Trophoblast cell (in vitro differentiated cells and primary cell): ENCODE measurements around the gene PKIG.
"Not testable (repeated sequence)": the region's sequence is repeated elsewhere in the genome, so short reads cannot be mapped to it uniquely, and the experiment has no call there.

Source experiments
- DNase-seq, 2 donors: peaks; one replicate each; pipeline ENCODE4 v3.0.0-alpha.2; 2016
- H2AFZ ChIP-seq: 2 replicates; pipeline ENCODE4 v1.6.1; 2013; ENCODE audit warnings: low read length, moderate library complexity, mild to moderate bottlenecking; ENCODE audit not compliant: insufficient read depth, poor library complexity
- H2AK5ac ChIP-seq: 2 replicates; pipeline ENCODE4 v1.6.1; 2013; ENCODE audit warnings: mild to moderate bottlenecking, low read length
- H2BK120ac ChIP-seq: 2 replicates; pipeline ENCODE4 v1.6.1; 2013; ENCODE audit warnings: low read length, mild to moderate bottlenecking, moderate library complexity; ENCODE audit not compliant: insufficient read depth, poor library complexity
- H2BK12ac ChIP-seq: 2 replicates; pipeline ENCODE4 v1.6.1; 2013; ENCODE audit warnings: mild to moderate bottlenecking, low read length, moderate library complexity
- H2BK5ac ChIP-seq: 2 replicates; pipeline ENCODE4 v1.6.1; 2013; ENCODE audit warnings: low read length, low read depth, moderate library complexity, mild to moderate bottlenecking; ENCODE audit not compliant: poor library complexity
- H3K14ac ChIP-seq: 2 replicates; pipeline ENCODE4 v1.6.1; 2013; ENCODE audit warnings: mild to moderate bottlenecking, low read length
- H3K18ac ChIP-seq: 2 replicates; pipeline ENCODE4 v1.6.1; 2013; ENCODE audit warnings: mild to moderate bottlenecking, low read length
- H3K23ac ChIP-seq: 2 replicates; pipeline ENCODE4 v1.6.1; 2013; ENCODE audit warnings: low read length
- H3K27ac ChIP-seq: 2 replicates; pipeline ENCODE4 v1.5.1; 2013; ENCODE audit warnings: low read depth, mild to moderate bottlenecking, inconsistent platforms, low read length, moderate library complexity
- H3K27me3 ChIP-seq: 2 replicates; pipeline ENCODE4 v1.6.1; 2013; ENCODE audit warnings: inconsistent platforms, mild to moderate bottlenecking, low read length, moderate library complexity; ENCODE audit not compliant: insufficient read depth
- H3K36me3 ChIP-seq, 2 experiments: 1 replicate in 1 of 2; 2 replicates in 1 of 2; pipeline ENCODE4 v1.6.1; 2013; ENCODE audit warnings: low read length in 2 of 2, mild to moderate bottlenecking in 2 of 2, moderate library complexity in 1 of 2; ENCODE audit not compliant: insufficient read depth in 2 of 2, control insufficient read depth in 1 of 2
- H3K4ac ChIP-seq: 2 replicates; pipeline ENCODE4 v1.6.1; 2013; ENCODE audit warnings: low read depth, mild to moderate bottlenecking, low read length, moderate library complexity
- H3K4me1 ChIP-seq, 2 experiments: 1 replicate in 1 of 2; 2 replicates in 1 of 2; pipeline ENCODE4 v1.6.1; 2013; ENCODE audit warnings: low read length in 2 of 2, mild to moderate bottlenecking in 2 of 2, moderate library complexity in 1 of 2; ENCODE audit not compliant: insufficient read depth in 2 of 2, control insufficient read depth in 1 of 2
- H3K4me2 ChIP-seq: 2 replicates; pipeline ENCODE4 v1.6.1; 2013; ENCODE audit warnings: inconsistent platforms, mild to moderate bottlenecking, low read length, moderate library complexity
- H3K4me3 ChIP-seq: 2 replicates; pipeline ENCODE4 v1.5.1; 2013; ENCODE audit warnings: mild to moderate bottlenecking, low read depth, low read length, inconsistent platforms
- H3K79me1 ChIP-seq: one replicate; pipeline ENCODE4 v1.6.1; 2013; ENCODE audit warnings: low read length
- H3K79me2 ChIP-seq: 2 replicates; pipeline ENCODE4 v1.6.1; 2013; ENCODE audit warnings: low read length, mild to moderate bottlenecking; ENCODE audit not compliant: control insufficient read depth, insufficient read depth, poor library complexity
- H3K9ac ChIP-seq: 2 replicates; pipeline ENCODE4 v1.6.1; 2013; ENCODE audit warnings: mild to moderate bottlenecking, low read length
- H3K9me3 ChIP-seq: 2 replicates; pipeline ENCODE4 v1.6.1; 2013; ENCODE audit warnings: low read depth, mild to moderate bottlenecking, control low read depth, inconsistent platforms, low read length; ENCODE audit not compliant: insufficient read depth
- H4K12ac ChIP-seq: 2 replicates; pipeline ENCODE4 v1.6.1; 2013; ENCODE audit warnings: low read depth, mild to moderate bottlenecking, low read length, moderate library complexity
- H4K8ac ChIP-seq: 2 replicates; pipeline ENCODE4 v1.6.1; 2013; ENCODE audit warnings: low read depth, mild to moderate bottlenecking, low read length, moderate library complexity
- H4K91ac ChIP-seq: one replicate; pipeline ENCODE4 v1.6.1; 2013; ENCODE audit warnings: low read depth, mild to moderate bottlenecking, low read length, moderate library complexity
- WGBS: extraction: QIAGEN DNeasy Blood & Tissue Kit; methylation state at CpG from one replicate; pipeline ENCODE4 v1.1.7; 2013; ENCODE audit warnings: missing lambda C conversion rate; ENCODE audit not compliant: insufficient read length, insufficient coverage; ENCODE audit errors: extremely low coverage; 5-methylcytosine and 5-hydroxymethylcytosine counted together

The PKIG gene

DNA sequence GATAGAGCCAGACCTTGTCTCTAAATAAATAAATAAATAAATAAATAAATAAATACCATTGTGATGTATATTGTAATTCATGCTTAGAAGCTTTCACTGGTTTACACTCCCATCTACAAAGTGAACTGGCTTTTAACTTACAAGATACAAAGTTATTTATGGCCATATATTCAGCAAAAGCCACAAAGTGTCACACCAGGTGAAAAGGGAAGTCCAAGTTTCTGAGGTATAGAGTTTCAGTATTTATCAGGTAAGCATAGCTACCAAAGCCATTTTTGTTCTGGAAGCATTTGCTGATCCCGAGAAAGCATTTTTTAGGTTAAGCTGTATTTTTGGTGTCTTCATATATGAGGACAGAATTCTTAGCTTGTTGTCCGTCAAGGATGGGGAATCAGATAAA is 22.1 kb upstream of the PKIG start:
- Histone ChIP-seq H2AFZ (no peak overlapping the region), H3K36me3 (no peaks in the 10 kb centered on the region), H3K79me2 (no peaks in the 10 kb centered on the region), H3K9me3 (no peaks in the 10 kb centered on the region), H3K14ac (no peak overlapping the region), H3K27ac (no peak overlapping the region), H2BK120ac (no peak overlapping the region), H3K79me1 (no peaks in the 10 kb centered on the region), H4K8ac (no peak overlapping the region), H4K91ac (no peak overlapping the region), H3K23ac (no peak overlapping the region), H3K4me2 (no peak overlapping the region), H2BK12ac (no peak overlapping the region), H3K4me3 (no peak overlapping the region), H3K18ac (no peak overlapping the region), H3K9ac (no peak overlapping the region), H2BK5ac (no peak overlapping the region), H4K12ac (no peak overlapping the region), H2AK5ac (no peak overlapping the region), H3K27me3 (no peaks in the 10 kb centered on the region), H3K4ac (no peak overlapping the region), H3K4me1 (no peaks in the 10 kb centered on the region)
- no CpG with 5 or more reads among the region's 2 CpGs for WGBS
- no peak for DNase-seq

DNA sequence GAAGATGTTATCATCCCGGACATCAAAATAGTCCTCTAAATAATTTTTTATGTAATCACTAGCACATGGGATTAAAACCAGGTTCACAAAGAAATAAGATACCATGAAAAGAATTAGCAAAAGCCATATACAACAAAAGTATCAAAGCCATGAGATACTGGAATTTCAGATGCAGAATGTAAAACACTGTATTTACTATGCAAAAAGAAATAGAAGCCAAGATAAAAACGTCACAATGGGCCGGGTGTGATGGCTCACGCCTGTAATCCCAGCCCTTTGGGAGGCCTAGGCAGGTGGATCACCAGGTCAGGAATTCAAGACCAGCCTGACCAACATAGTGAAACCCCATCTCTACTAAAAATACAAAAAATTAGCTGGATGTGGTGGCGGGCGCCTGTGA is 21.6 kb upstream of the PKIG start:
- H3K79me2 ChIP-seq, H3K27me3 ChIP-seq, H3K14ac ChIP-seq, H2AK5ac ChIP-seq, H3K4me2 ChIP-seq, H4K91ac ChIP-seq, H3K9me3 ChIP-seq, H2BK120ac ChIP-seq, H3K4ac ChIP-seq, H3K23ac ChIP-seq, H3K4me1 ChIP-seq, H3K4me3 ChIP-seq, H4K8ac ChIP-seq, H2BK12ac ChIP-seq, H2AFZ ChIP-seq, H4K12ac ChIP-seq, H3K79me1 ChIP-seq, H3K18ac ChIP-seq, H3K9ac ChIP-seq, H3K27ac ChIP-seq, H3K36me3 ChIP-seq, DNase-seq, H2BK5ac ChIP-seq: not testable (repeated sequence)
- no CpG with 5 or more reads among the region's 6 CpGs for WGBS

DNA sequence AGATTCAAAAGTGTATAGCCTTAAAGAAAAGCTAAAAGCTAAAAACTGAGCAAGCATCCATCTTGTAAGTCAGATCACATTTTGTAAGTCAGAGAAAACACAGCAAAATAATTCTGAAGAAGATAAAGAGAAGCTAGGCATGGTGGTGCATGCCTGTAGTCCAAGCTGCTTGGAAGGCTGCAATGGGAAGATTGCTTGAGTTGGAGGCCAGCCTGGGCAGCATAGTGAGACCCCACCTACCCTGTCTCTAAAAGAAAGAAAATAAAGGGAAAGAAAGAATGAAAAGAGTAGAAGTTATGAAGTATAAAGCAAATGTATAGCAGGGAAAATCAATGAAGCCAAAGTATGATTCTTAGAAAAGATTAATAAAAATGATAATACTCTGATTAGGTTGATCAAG is 20.5 kb upstream of the PKIG start:
- DNase-seq: no peak
- no peak overlapping the region for H3K18ac ChIP-seq
- H3K4me1 ChIP-seq: no peaks in the 10 kb centered on the region
- no peaks in the 10 kb centered on the region for H3K79me1 ChIP-seq
- H3K79me2 ChIP-seq: no peaks in the 10 kb centered on the region
- no peak overlapping the region for H3K4ac ChIP-seq
- H3K9ac ChIP-seq: no peak overlapping the region
- H4K8ac ChIP-seq: no peak overlapping the region
- H2BK5ac ChIP-seq: no peak overlapping the region
- H2AK5ac ChIP-seq: no peak overlapping the region
- no peak overlapping the region for H3K23ac ChIP-seq
- no peak overlapping the region for H3K14ac ChIP-seq
- H3K4me2 ChIP-seq: no peak overlapping the region
- H2BK120ac ChIP-seq: no peak overlapping the region
- H3K27me3 ChIP-seq: no peaks in the 10 kb centered on the region
- no peak overlapping the region for H2AFZ ChIP-seq
- H3K36me3 ChIP-seq: no peaks in the 10 kb centered on the region
- no peak overlapping the region for H4K12ac ChIP-seq
- H2BK12ac ChIP-seq: no peak overlapping the region
- H4K91ac ChIP-seq: no peak overlapping the region
- H3K4me3 ChIP-seq: no peak overlapping the region
- H3K27ac ChIP-seq: no peak overlapping the region
- no peaks in the 10 kb centered on the region for H3K9me3 ChIP-seq

GRCh38 chr20:44566018-44566417 is 16.4 kb upstream of the PKIG start:
- H3K36me3 ChIP-seq: no peaks in the 10 kb centered on the region
- no peak overlapping the region for H3K4ac ChIP-seq
- H3K79me2 ChIP-seq: no peaks in the 10 kb centered on the region
- no peak overlapping the region for H3K9ac ChIP-seq
- no peak overlapping the region for H2BK120ac ChIP-seq
- no CpG with 5 or more reads among the region's 3 CpGs for WGBS
- H3K23ac ChIP-seq: no peak overlapping the region
- no peaks in the 10 kb centered on the region for H3K9me3 ChIP-seq
- no peak overlapping the region for H2BK5ac ChIP-seq
- no peak overlapping the region for H4K91ac ChIP-seq
- no peak overlapping the region for H2AK5ac ChIP-seq
- DNase-seq: peak; percentile 96 to 99
- no peak overlapping the region for H3K18ac ChIP-seq
- no peak overlapping the region for H4K12ac ChIP-seq
- no peak overlapping the region for H3K14ac ChIP-seq
- no peak overlapping the region for H2BK12ac ChIP-seq
- no peaks in the 10 kb centered on the region for H3K27me3 ChIP-seq
- H3K4me3 ChIP-seq: no peak overlapping the region
- H3K4me2 ChIP-seq: no peak overlapping the region
- H3K27ac ChIP-seq: no peak overlapping the region
- peaks cover 2% of the 10 kb centered on the region for H3K79me1 ChIP-seq
- H4K8ac ChIP-seq: no peak overlapping the region
- H3K4me1 ChIP-seq: peaks cover 3 to 5% of the 10 kb centered on the region in 2 experiments
- no peak overlapping the region for H2AFZ ChIP-seq

- H3K79me2 ChIP-seq: no peaks in the 10 kb centered on the region
- H2AFZ ChIP-seq: no peak overlapping the region
- no peak overlapping the region for H2BK120ac ChIP-seq
- no peak overlapping the region for H3K14ac ChIP-seq
- H4K91ac ChIP-seq: no peak overlapping the region
- no peak overlapping the region for H4K12ac ChIP-seq
- peaks cover 2% of the 10 kb centered on the region for H3K79me1 ChIP-seq
- H3K9ac ChIP-seq: no peak overlapping the region
- H3K36me3 ChIP-seq: no peaks in the 10 kb centered on the region
- H3K23ac ChIP-seq: no peak overlapping the region
- H2BK12ac ChIP-seq: no peak overlapping the region
- peak in 1 of 2 donors; percentile 64 for DNase-seq
- no peak overlapping the region for H4K8ac ChIP-seq
- H3K4me3 ChIP-seq: no peak overlapping the region
- H2BK5ac ChIP-seq: no peak overlapping the region
- H2AK5ac ChIP-seq: no peak overlapping the region
- H3K27ac ChIP-seq: no peak overlapping the region
- no peaks in the 10 kb centered on the region for H3K27me3 ChIP-seq
- H3K4me2 ChIP-seq: no peak overlapping the region
- peaks cover 3 to 5% of the 10 kb centered on the region in 2 experiments for H3K4me1 ChIP-seq
- no peak overlapping the region for H3K18ac ChIP-seq
- H3K4ac ChIP-seq: no peak overlapping the region
- H3K9me3 ChIP-seq: no peaks in the 10 kb centered on the region
These were observed 15.6 kb upstream of the PKIG start for GRCh38 chr20:44566811-44567210.
